DMS53 (cell line): ENCODE measurements around the gene FBXL2.
"Not testable (repeated sequence)": the region's sequence is repeated elsewhere in the genome, so short reads cannot be mapped to it uniquely, and the experiment has no call there.

ENCODE experiments used
- DNase-seq: peaks from one replicate; lab custom pipeline; 2025; lab: John Stamatoyannopoulos, UW

The FBXL2 gene

GRCh38 chr3:33429306-33429705 is 152.1 kb downstream of the FBXL2 start:
- not testable (repeated sequence) for DNase-seq

- DNase-seq, result no peak
These were observed 152.8 kb downstream of the FBXL2 start for GRCh38 chr3:33430061-33430460.

- DNase-seq, result no peak
These were observed 153.3 kb downstream of the FBXL2 start for GRCh38 chr3:33430571-33430970.

- DNase-seq, result no peak
These were observed 156.6 kb downstream of the FBXL2 start for GRCh38 chr3:33433843-33434242.
